ENCODE measurements around the gene PARVG.

PARVG gene

GRCh38 chr22:44145544-44145943, 35.2 kb upstream of the PARVG start:
- no peaks in the 10 kb centered on the region for H3K4me1 ChIP-seq
- in situ Hi-C loops (cut with MboI; ENCODE audit: low sequenced_read_pairs), result no loop called here

GRCh38 chr22:44146088-44146861, 34.5 kb upstream of the PARVG start:
- no peaks in the 10 kb centered on the region for H3K27me3 ChIP-seq (ENCODE audit: low read depth)
- H3K36me3 ChIP-seq (replicated peaks), result peaks cover 3% of the 10 kb centered on the region; the same call in 1 of the 2 replicates
- H3K4me1 ChIP-seq, result no peaks in the 10 kb centered on the region
- in situ Hi-C loops (cut with MboI; ENCODE audit: low sequenced_read_pairs), result no loop called here
- DNase-seq (ENCODE audit: low spot score in 2 of 2), result peak in 1 of 2 experiments; percentile 23
- H3K9me3 ChIP-seq, result no peaks in the 10 kb centered on the region
- H3K4me3 ChIP-seq, result no peak overlapping the region

More at GRCh38 chr22:44145544-44145943, 35.2 kb upstream of the PARVG start:
- no peaks in the 10 kb centered on the region for H3K27me3 ChIP-seq (ENCODE audit: low read depth)
- H3K36me3 ChIP-seq (replicated peaks), result peaks cover 3% of the 10 kb centered on the region; the same call in 1 of the 2 replicates
- H3K4me3 ChIP-seq, result no peak overlapping the region
- no peak for DNase-seq (ENCODE audit: low spot score in 2 of 2)
- H3K9me3 ChIP-seq, result no peaks in the 10 kb centered on the region

- in situ Hi-C loops (cut with MboI; ENCODE audit: low sequenced_read_pairs), result no loop called here
- no peak overlapping the region for H3K4me3 ChIP-seq
- H3K27me3 ChIP-seq (ENCODE audit: low read depth), result no peaks in the 10 kb centered on the region
- H3K4me1 ChIP-seq, result no peaks in the 10 kb centered on the region
- H3K36me3 ChIP-seq (replicated peaks), result peaks cover 3% of the 10 kb centered on the region; the same call in 1 of the 2 replicates
- DNase-seq (ENCODE audit: low spot score in 2 of 2), result no peak
- H3K9me3 ChIP-seq, result no peaks in the 10 kb centered on the region
These were observed 33.6 kb upstream of the PARVG start for GRCh38 chr22:44147008-44147645.

- DNase-seq (ENCODE audit: low spot score in 2 of 2), result no peak
- H3K4me3 ChIP-seq, result no peak overlapping the region
- in situ Hi-C loops (cut with MboI; ENCODE audit: low sequenced_read_pairs), result no loop called here
- H3K9me3 ChIP-seq, result no peaks in the 10 kb centered on the region
- no peaks in the 10 kb centered on the region for H3K27me3 ChIP-seq (ENCODE audit: low read depth)
- no peaks in the 10 kb centered on the region for H3K4me1 ChIP-seq
- peaks cover 3% of the 10 kb centered on the region; the same call in 1 of the 2 replicates for H3K36me3 ChIP-seq (replicated peaks)
These were observed 32.7 kb upstream of the PARVG start for GRCh38 chr22:44147821-44148574.

- Histone ChIP-seq H3K4me3 (no peak overlapping the region), H3K27me3 (ENCODE audit: low read depth) (no peaks in the 10 kb centered on the region), H3K36me3 (replicated peaks) (peaks cover 3% of the 10 kb centered on the region), H3K4me1 (no peaks in the 10 kb centered on the region), H3K9me3 (no peaks in the 10 kb centered on the region)
- in situ Hi-C loops (cut with MboI; ENCODE audit: low sequenced_read_pairs), result no loop called here
- no peak for DNase-seq (ENCODE audit: low spot score in 2 of 2)
These were observed 29.0 kb upstream of the PARVG start for GRCh38 chr22:44151676-44152075.

GRCh38 chr22:44153710-44154109, 27.0 kb upstream of the PARVG start:
- H3K4me1 ChIP-seq, result no peaks in the 10 kb centered on the region
- in situ Hi-C loops (cut with MboI; ENCODE audit: low sequenced_read_pairs), result no loop called here
- H3K27me3 ChIP-seq (ENCODE audit: low read depth), result no peaks in the 10 kb centered on the region
- H3K4me3 ChIP-seq, result no peak overlapping the region
- no peaks in the 10 kb centered on the region for H3K9me3 ChIP-seq
- DNase-seq (ENCODE audit: low spot score in 2 of 2), result no peak
- peaks cover 5% of the 10 kb centered on the region for H3K36me3 ChIP-seq (replicated peaks)

- H3K4me3 ChIP-seq, result no peak overlapping the region
- in situ Hi-C loops (cut with MboI; ENCODE audit: low sequenced_read_pairs), result no loop called here
- no peaks in the 10 kb centered on the region for H3K27me3 ChIP-seq (ENCODE audit: low read depth)
- peaks cover 6% of the 10 kb centered on the region for H3K36me3 ChIP-seq (replicated peaks)
- DNase-seq (ENCODE audit: low spot score in 2 of 2), result no peak
- H3K9me3 ChIP-seq, result no peaks in the 10 kb centered on the region
- no peaks in the 10 kb centered on the region for H3K4me1 ChIP-seq
These were observed 26.2 kb upstream of the PARVG start for GRCh38 chr22:44154436-44154942.

- H3K4me1 ChIP-seq, result no peaks in the 10 kb centered on the region
- H3K4me3 ChIP-seq, result no peak overlapping the region
- no peaks in the 10 kb centered on the region for H3K9me3 ChIP-seq
- peaks cover 4% of the 10 kb centered on the region for H3K36me3 ChIP-seq (replicated peaks)
- no peaks in the 10 kb centered on the region for H3K27me3 ChIP-seq (ENCODE audit: low read depth)
- in situ Hi-C loops (cut with MboI; ENCODE audit: low sequenced_read_pairs), result no loop called here
- no peak for DNase-seq (ENCODE audit: low spot score in 2 of 2)
These were observed 25.6 kb upstream of the PARVG start for GRCh38 chr22:44155115-44155514.

GRCh38 chr22:44157916-44158618, 22.7 kb upstream of the PARVG start:
- no peak for DNase-seq (ENCODE audit: low spot score in 2 of 2)
- H3K4me1 ChIP-seq, result no peaks in the 10 kb centered on the region
- H3K36me3 ChIP-seq (replicated peaks), result peaks cover 4% of the 10 kb centered on the region
- in situ Hi-C loops (cut with MboI; ENCODE audit: low sequenced_read_pairs), result no loop called here
- no peaks in the 10 kb centered on the region for H3K27me3 ChIP-seq (ENCODE audit: low read depth)
- no peaks in the 10 kb centered on the region for H3K9me3 ChIP-seq
- H3K4me3 ChIP-seq, result no peak overlapping the region

GRCh38 chr22:44158816-44159215, 21.9 kb upstream of the PARVG start:
- in situ Hi-C loops (cut with MboI; ENCODE audit: low sequenced_read_pairs), result no loop called here
- DNase-seq (ENCODE audit: low spot score in 2 of 2), result no peak
- peaks cover 4% of the 10 kb centered on the region for H3K36me3 ChIP-seq (replicated peaks)
- no peaks in the 10 kb centered on the region for H3K4me1 ChIP-seq
- H3K9me3 ChIP-seq, result no peaks in the 10 kb centered on the region
- H3K4me3 ChIP-seq, result no peak overlapping the region
- no peaks in the 10 kb centered on the region for H3K27me3 ChIP-seq (ENCODE audit: low read depth)

- Histone ChIP-seq H3K27me3 (ENCODE audit: low read depth) (no peaks in the 10 kb centered on the region), H3K36me3 (replicated peaks) (peaks cover 4% of the 10 kb centered on the region), H3K4me1 (no peaks in the 10 kb centered on the region), H3K4me3 (no peak overlapping the region), H3K9me3 (no peaks in the 10 kb centered on the region)
- DNase-seq (ENCODE audit: low spot score in 2 of 2), result no peak
- in situ Hi-C loops (cut with MboI; ENCODE audit: low sequenced_read_pairs), result no loop called here
These were observed 21.5 kb upstream of the PARVG start for GRCh38 chr22:44159221-44159620.

GRCh38 chr22:44159811-44160210, 20.9 kb upstream of the PARVG start:
- no peaks in the 10 kb centered on the region for H3K4me1 ChIP-seq
- no peaks in the 10 kb centered on the region for H3K9me3 ChIP-seq
- H3K4me3 ChIP-seq, result no peak overlapping the region
- H3K27me3 ChIP-seq (ENCODE audit: low read depth), result no peaks in the 10 kb centered on the region
- in situ Hi-C loops (cut with MboI; ENCODE audit: low sequenced_read_pairs), result no loop called here
- peaks cover 4% of the 10 kb centered on the region for H3K36me3 ChIP-seq (replicated peaks)
- no peak for DNase-seq (ENCODE audit: low spot score in 2 of 2)

GRCh38 chr22:44160421-44160820, 20.3 kb upstream of the PARVG start:
- Histone ChIP-seq H3K9me3 (no peaks in the 10 kb centered on the region), H3K4me3 (no peak overlapping the region), H3K27me3 (ENCODE audit: low read depth) (no peaks in the 10 kb centered on the region), H3K4me1 (no peaks in the 10 kb centered on the region), H3K36me3 (replicated peaks) (peaks cover 4% of the 10 kb centered on the region)
- in situ Hi-C loops (cut with MboI; ENCODE audit: low sequenced_read_pairs), result no loop called here
- DNase-seq (ENCODE audit: low spot score in 2 of 2), result no peak
